SK-N-SH (cell line): ENCODE data around the gene C13orf46. TPM values are rescaled to one million over a fixed set of nuclear protein-coding genes. Genes with fewer than 3 reads are reported as not detected.

ENCODE experiments used
- CTCF ChIA-PET: fragments of 300-600, 350-600 bp; formaldehyde crosslinking; extraction: SDS; loops from one replicate; lab custom pipeline; 2021; lab: Yijun Ruan, JAX
- POLR2A ChIA-PET: fragments of 350-600 bp; sonication (Branson Sonifier 250); formaldehyde crosslinking; extraction: SDS; loops from one replicate; lab custom pipeline; 2020; ENCODE audit warnings: antibody characterized with exemption, inconsistent platforms; lab: Yijun Ruan, JAX
- DNase-seq: peaks from one replicate; pipeline ENCODE4 v3.0.0; 2012
- H2AFZ ChIP-seq: fragments of 200-600 bp; sonication (generic); 2 replicates; pipeline ENCODE4 v1.8.1; 2016; ENCODE audit warnings: antibody characterized with exemption, mild to moderate bottlenecking, low read depth
- H3F3A ChIP-seq: fragments of 200-600 bp; sonication (generic); replicated peaks from 2 replicates; pipeline ENCODE3; 2016; ENCODE audit warnings: antibody characterized with exemption, mild to moderate bottlenecking; ENCODE audit not compliant: insufficient read depth
- H3K27ac ChIP-seq, 2 experiments: fragments of 200-500 bp in 1 of 2; fragments of 200-600 bp in 1 of 2; sonication (Bioruptor generic) in 1 of 2; sonication (generic), shearing (Covaris generic) in 1 of 2; 2 replicates each; pipeline versions ENCODE4 v1.5.1 to v1.6.1; 2014 to 2016; ENCODE audit warnings: low read depth in 2 of 2, inconsistent platforms in 1 of 2, low read length in 1 of 2, mild to moderate bottlenecking in 1 of 2, mixed read lengths in 1 of 2
- H3K27me3 ChIP-seq: fragments of 200-600 bp; sonication (generic), shearing (Covaris generic); 2 replicates; pipeline ENCODE4 v1.6.1; 2016; ENCODE audit warnings: mixed run types; ENCODE audit not compliant: insufficient read depth
- H3K36me3 ChIP-seq, 2 experiments: fragments of 200-500 bp in 1 of 2; fragments of 200-600 bp in 1 of 2; sonication (Bioruptor generic) in 1 of 2; sonication (generic) in 1 of 2; replicated peaks in 1 of 2; 2 replicates each; pipeline versions ENCODE3 to v1.5.1; 2014 to 2016; ENCODE audit warnings: low read length in 1 of 2, mild to moderate bottlenecking in 1 of 2; ENCODE audit not compliant: insufficient read depth in 2 of 2, control insufficient read depth in 1 of 2
- H3K4me1 ChIP-seq, 2 experiments: fragments of 200-500 bp in 1 of 2; fragments of 200-600 bp in 1 of 2; sonication (Bioruptor generic) in 1 of 2; sonication (generic), shearing (Covaris generic) in 1 of 2; 2 replicates each; pipeline versions ENCODE4 v1.5.1 to v1.6.1; 2014 to 2016; ENCODE audit warnings: low read depth in 1 of 2, low read length in 1 of 2, mixed run types in 1 of 2; ENCODE audit not compliant: insufficient read depth in 2 of 2, control insufficient read depth in 1 of 2
- H3K4me2 ChIP-seq: fragments of 200-600 bp; sonication (generic), shearing (Covaris generic); 2 replicates; pipeline ENCODE4 v1.6.1; 2017; ENCODE audit warnings: mixed run types
- H3K4me3 ChIP-seq, 2 experiments: fragments of 200-500 bp in 1 of 2; fragments of 200-600 bp in 1 of 2; sonication (Bioruptor generic) in 1 of 2; sonication (generic), shearing (Covaris generic) in 1 of 2; 2 replicates each; pipeline versions ENCODE4 v1.5.1 to v1.8.1; 2014 to 2016; ENCODE audit warnings: low read depth in 2 of 2, inconsistent platforms in 1 of 2, low read length in 1 of 2, mild to moderate bottlenecking in 1 of 2, mixed read lengths in 1 of 2, moderate library complexity in 1 of 2
- H3K79me2 ChIP-seq: fragments of 200-600 bp; sonication (generic); 2 replicates; pipeline ENCODE4 v1.8.1; 2017; ENCODE audit warnings: mild to moderate bottlenecking; ENCODE audit not compliant: insufficient read depth
- H3K9ac ChIP-seq: fragments of 200-600 bp; sonication (generic); 2 replicates; pipeline ENCODE4 v1.6.1; 2017; ENCODE audit warnings: mixed run types
- H3K9me2 ChIP-seq: fragments of 200-600 bp; sonication (generic); 2 replicates; pipeline ENCODE4 v1.6.1; 2017; ENCODE audit warnings: mixed run types
- H3K9me3 ChIP-seq: fragments of 200-600 bp; sonication (generic); 2 replicates; pipeline ENCODE4 v1.6.1; 2017; ENCODE audit warnings: mixed run types, mild to moderate bottlenecking, moderate library complexity
- H4K20me1 ChIP-seq: fragments of 200-600 bp; sonication (generic); 2 replicates; pipeline ENCODE4 v1.6.1; 2017; ENCODE audit warnings: mild to moderate bottlenecking, mixed run types; ENCODE audit not compliant: insufficient read depth
- EP300 ChIP-seq, 2 experiments: IDR thresholded peaks; 2 replicates each; pipeline versions ENCODE4 v1.4.0 to v1.6.1; 2012; ENCODE audit warnings: borderline replicate concordance in 1 of 2, low read depth in 1 of 2, low read length in 1 of 2
- FOSL2 ChIP-seq: IDR thresholded peaks from 2 replicates; pipeline ENCODE4 v1.4.0; 2012; ENCODE audit warnings: low read depth, mild to moderate bottlenecking, moderate library complexity, borderline replicate concordance
- FOXJ3 ChIP-seq: sonication (generic); formaldehyde crosslinking; IDR thresholded peaks from 2 replicates; pipeline ENCODE4 v1.5.1; 2020; ENCODE audit warnings: mild to moderate bottlenecking, missing genetic modification reagents
- FOXM1 ChIP-seq: IDR thresholded peaks from 2 replicates; pipeline ENCODE4 v1.4.0; 2012; ENCODE audit warnings: low read depth, mild to moderate bottlenecking
- GABPA ChIP-seq: IDR thresholded peaks from 2 replicates; pipeline ENCODE4 v1.4.0; 2012; ENCODE audit warnings: low read depth, mild to moderate bottlenecking
- JUND ChIP-seq: IDR thresholded peaks from 2 replicates; pipeline ENCODE4 v1.4.0; 2012
- NFIC ChIP-seq: IDR thresholded peaks from 2 replicates; pipeline ENCODE4 v1.4.0; 2012; ENCODE audit warnings: borderline replicate concordance
- POLR2AphosphoS5 ChIP-seq: IDR thresholded peaks from 2 replicates; pipeline ENCODE4 v1.6.1; 2012; ENCODE audit warnings: low read depth, low read length
- RAD21 ChIP-seq: IDR thresholded peaks from 2 replicates; pipeline ENCODE4 v1.6.1; 2012; ENCODE audit warnings: mild to moderate bottlenecking, low read length
- RCOR1 ChIP-seq: fragments of 150-350 bp; IDR thresholded peaks from 2 replicates; pipeline ENCODE4 v1.6.1; 2017; ENCODE audit warnings: antibody characterized with exemption, low read length
- RXRA ChIP-seq: IDR thresholded peaks from 2 replicates; pipeline ENCODE4 v1.4.0; 2012; ENCODE audit warnings: low read depth, mild to moderate bottlenecking, borderline replicate concordance
- SMC3 ChIP-seq: IDR thresholded peaks from 2 replicates; pipeline ENCODE4 v1.6.1; 2012; ENCODE audit warnings: low read depth, low read length, improper control_type of control experiment
- TCF12 ChIP-seq: IDR thresholded peaks from 2 replicates; pipeline ENCODE4 v1.4.0; 2012
- TEAD4 ChIP-seq: IDR thresholded peaks from 2 replicates; pipeline ENCODE4 v1.4.0; 2012; ENCODE audit warnings: mild to moderate bottlenecking, borderline replicate concordance; ENCODE audit not compliant: insufficient read depth
- WGBS: methylation state at CpG from one replicate; pipeline ENCODE4 v1.1.6; 2017; ENCODE audit warnings: low lambda C conversion rate; 5-methylcytosine and 5-hydroxymethylcytosine counted together
- polyA plus RNA-seq, 3 experiments: library from polyadenylated mRNA; depleted of rRNA; stranded (reverse); fragments of >200 nt; gene quantifications; 2 replicates each; pipeline ENCODE4 v1.2.3, GENCODE V29; 2012
- TF ChIP-seq, protein P1 (sequence below): IDR thresholded peaks from 2 replicates; pipeline ENCODE4; 2012
- TF ChIP-seq, protein P2 (sequence below): IDR thresholded peaks from 2 replicates; pipeline ENCODE4 v1.6.1; 2012; ENCODE audit warnings: mild to moderate bottlenecking, low read depth, low read length, moderate library complexity
- TF ChIP-seq, protein P3 (sequence below): IDR thresholded peaks from 2 replicates; pipeline ENCODE4 v1.4.0; 2012; ENCODE audit warnings: low read depth, borderline replicate concordance
- TF ChIP-seq, protein P4 (sequence below): fragments of 150-350 bp; IDR thresholded peaks from 2 replicates; pipeline ENCODE4 v1.6.1; 2016; ENCODE audit warnings: mild to moderate bottlenecking, low read depth, low read length
- TF ChIP-seq, protein P5 (sequence below): IDR thresholded peaks from 2 replicates; pipeline ENCODE4 v1.4.0; 2012; ENCODE audit warnings: low read depth

Gene C13orf46
- polyA plus RNA-seq, 1 of the 3 experiments (the other 2 are of a cell fraction): 1.7 TPM

DNA sequence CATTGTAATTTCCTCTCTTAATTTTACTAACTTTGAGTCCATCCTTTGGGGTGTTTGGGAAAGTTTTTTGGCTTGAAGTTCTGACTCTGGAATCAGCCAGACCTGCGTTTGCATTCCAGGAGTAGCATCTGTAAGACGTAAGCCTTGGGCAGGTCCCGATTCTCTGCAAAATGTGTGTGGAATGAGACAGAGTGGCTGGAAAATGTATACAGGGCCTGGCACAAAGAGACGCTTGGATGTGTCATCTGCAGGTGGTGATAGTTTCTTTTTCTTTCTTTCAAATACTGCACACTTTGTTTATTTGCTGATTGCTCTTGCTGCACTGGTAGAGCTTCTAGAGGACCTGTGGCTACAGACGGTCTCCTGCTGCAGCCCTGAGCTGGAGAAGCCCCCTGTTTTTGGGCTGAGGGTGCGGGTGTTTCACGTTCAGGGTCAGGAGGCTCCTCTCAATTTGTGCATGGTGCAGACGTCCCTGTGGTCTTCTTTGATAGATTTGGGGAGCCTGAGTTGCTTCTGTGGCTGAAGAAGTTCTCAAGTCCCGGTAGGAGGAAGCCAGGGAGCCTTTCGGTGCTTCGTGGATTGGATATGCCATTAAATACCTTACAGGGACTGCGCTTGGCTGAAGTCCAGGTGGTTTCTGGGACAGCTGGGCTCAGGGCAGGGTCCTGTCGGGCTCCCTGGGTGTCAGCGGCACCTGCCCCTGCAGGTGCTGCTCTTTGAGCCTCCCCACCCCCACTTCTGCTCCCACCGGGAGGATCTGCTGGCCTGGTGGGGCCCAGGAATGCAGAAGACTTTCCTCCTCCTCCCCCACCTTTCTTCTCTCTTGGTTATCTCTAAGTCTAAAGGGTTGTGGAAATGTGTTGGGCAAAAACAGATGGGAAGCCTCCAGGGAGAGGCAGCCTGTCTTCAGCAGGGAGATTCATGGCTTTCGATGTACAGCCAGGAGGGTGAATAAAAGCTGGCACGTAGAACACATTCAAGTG is 66.0 kb downstream of the C13orf46 start:
- no peak for DNase-seq
- Histone ChIP-seq H3K36me3 (peaks cover 0 to 4% of the 10 kb centered on the region in 2 experiments), H3K27me3 (no peaks in the 10 kb centered on the region), H3K27ac (peak overlapping the region; percentile 57 to 72; a peak in 3 of 4 replicates), H3F3A (peaks cover 32% of the 10 kb centered on the region), H3K9me3 (peaks cover 12% of the 10 kb centered on the region), H3K4me1 (peaks cover 17 to 31% of the 10 kb centered on the region in 2 experiments), H2AFZ (peak overlapping the region; percentile 36; the same call in 1 of the 2 replicates), H4K20me1 (no peaks in the 10 kb centered on the region), H3K9ac (peak overlapping the region; percentile 32; the same call in 1 of the 2 replicates), H3K4me2 (peak overlapping the region; percentile 69), H3K79me2 (no peaks in the 10 kb centered on the region), H3K4me3 (peak overlapping the region; percentile 13 to 17; a peak in 3 of 4 replicates), H3K9me2 (no peaks in the 10 kb centered on the region)
- WGBS: 34% methylated on average over 11 of the region's 17 CpGs
- ChIA-PET POLR2A (no interaction called here), CTCF (no interaction called here)
- TF ChIP-seq, protein P1, sequence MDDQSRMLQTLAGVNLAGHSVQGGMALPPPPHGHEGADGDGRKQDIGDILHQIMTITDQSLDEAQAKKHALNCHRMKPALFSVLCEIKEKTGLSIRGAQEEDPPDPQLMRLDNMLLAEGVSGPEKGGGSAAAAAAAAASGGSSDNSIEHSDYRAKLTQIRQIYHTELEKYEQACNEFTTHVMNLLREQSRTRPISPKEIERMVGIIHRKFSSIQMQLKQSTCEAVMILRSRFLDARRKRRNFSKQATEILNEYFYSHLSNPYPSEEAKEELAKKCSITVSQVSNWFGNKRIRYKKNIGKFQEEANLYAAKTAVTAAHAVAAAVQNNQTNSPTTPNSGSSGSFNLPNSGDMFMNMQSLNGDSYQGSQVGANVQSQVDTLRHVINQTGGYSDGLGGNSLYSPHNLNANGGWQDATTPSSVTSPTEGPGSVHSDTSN: peak; percentile 96
- TF ChIP-seq FOSL2 (peak; percentile 76; the same call in 1 of the 2 replicates), SMC3 (0 out of 2 replicates have a peak, but pooled peaks have one; percentile 11), JUND (peak; percentile 90), FOXM1 (peak; percentile 80), RAD21 (no peak), EP300 (IDR thresholded peaks at IDR 0.05; ENCODE audit: borderline replicate concordance in 1 of 2, low read depth in 1 of 2, low read length in 1 of 2) (peak in 1 of 2 experiments; percentile 94; a peak in 2 of 4 replicates), POLR2AphosphoS5 (peak; percentile 61; the same call in 1 of the 2 replicates), GABPA (no peak), NFIC (peak; percentile 91), TEAD4 (peak; percentile 89), RCOR1 (no peak), TCF12 (peak; percentile 97), RXRA (peak; percentile 32; the same call in 1 of the 2 replicates), FOXJ3 (CRISPR knock-in tag) (no peak)
- TF ChIP-seq, protein P2, sequence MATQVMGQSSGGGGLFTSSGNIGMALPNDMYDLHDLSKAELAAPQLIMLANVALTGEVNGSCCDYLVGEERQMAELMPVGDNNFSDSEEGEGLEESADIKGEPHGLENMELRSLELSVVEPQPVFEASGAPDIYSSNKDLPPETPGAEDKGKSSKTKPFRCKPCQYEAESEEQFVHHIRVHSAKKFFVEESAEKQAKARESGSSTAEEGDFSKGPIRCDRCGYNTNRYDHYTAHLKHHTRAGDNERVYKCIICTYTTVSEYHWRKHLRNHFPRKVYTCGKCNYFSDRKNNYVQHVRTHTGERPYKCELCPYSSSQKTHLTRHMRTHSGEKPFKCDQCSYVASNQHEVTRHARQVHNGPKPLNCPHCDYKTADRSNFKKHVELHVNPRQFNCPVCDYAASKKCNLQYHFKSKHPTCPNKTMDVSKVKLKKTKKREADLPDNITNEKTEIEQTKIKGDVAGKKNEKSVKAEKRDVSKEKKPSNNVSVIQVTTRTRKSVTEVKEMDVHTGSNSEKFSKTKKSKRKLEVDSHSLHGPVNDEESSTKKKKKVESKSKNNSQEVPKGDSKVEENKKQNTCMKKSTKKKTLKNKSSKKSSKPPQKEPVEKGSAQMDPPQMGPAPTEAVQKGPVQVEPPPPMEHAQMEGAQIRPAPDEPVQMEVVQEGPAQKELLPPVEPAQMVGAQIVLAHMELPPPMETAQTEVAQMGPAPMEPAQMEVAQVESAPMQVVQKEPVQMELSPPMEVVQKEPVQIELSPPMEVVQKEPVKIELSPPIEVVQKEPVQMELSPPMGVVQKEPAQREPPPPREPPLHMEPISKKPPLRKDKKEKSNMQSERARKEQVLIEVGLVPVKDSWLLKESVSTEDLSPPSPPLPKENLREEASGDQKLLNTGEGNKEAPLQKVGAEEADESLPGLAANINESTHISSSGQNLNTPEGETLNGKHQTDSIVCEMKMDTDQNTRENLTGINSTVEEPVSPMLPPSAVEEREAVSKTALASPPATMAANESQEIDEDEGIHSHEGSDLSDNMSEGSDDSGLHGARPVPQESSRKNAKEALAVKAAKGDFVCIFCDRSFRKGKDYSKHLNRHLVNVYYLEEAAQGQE: 0 out of 2 replicates have a peak, but pooled peaks have one; percentile 21
- TF ChIP-seq, protein P3, sequence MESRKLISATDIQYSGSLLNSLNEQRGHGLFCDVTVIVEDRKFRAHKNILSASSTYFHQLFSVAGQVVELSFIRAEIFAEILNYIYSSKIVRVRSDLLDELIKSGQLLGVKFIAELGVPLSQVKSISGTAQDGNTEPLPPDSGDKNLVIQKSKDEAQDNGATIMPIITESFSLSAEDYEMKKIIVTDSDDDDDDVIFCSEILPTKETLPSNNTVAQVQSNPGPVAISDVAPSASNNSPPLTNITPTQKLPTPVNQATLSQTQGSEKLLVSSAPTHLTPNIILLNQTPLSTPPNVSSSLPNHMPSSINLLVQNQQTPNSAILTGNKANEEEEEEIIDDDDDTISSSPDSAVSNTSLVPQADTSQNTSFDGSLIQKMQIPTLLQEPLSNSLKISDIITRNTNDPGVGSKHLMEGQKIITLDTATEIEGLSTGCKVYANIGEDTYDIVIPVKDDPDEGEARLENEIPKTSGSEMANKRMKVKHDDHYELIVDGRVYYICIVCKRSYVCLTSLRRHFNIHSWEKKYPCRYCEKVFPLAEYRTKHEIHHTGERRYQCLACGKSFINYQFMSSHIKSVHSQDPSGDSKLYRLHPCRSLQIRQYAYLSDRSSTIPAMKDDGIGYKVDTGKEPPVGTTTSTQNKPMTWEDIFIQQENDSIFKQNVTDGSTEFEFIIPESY: 0 out of 2 replicates have a peak, but pooled peaks have one; percentile 34
- TF ChIP-seq, protein P4, sequence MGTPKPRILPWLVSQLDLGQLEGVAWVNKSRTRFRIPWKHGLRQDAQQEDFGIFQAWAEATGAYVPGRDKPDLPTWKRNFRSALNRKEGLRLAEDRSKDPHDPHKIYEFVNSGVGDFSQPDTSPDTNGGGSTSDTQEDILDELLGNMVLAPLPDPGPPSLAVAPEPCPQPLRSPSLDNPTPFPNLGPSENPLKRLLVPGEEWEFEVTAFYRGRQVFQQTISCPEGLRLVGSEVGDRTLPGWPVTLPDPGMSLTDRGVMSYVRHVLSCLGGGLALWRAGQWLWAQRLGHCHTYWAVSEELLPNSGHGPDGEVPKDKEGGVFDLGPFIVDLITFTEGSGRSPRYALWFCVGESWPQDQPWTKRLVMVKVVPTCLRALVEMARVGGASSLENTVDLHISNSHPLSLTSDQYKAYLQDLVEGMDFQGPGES: no peak
- TF ChIP-seq, protein P5, sequence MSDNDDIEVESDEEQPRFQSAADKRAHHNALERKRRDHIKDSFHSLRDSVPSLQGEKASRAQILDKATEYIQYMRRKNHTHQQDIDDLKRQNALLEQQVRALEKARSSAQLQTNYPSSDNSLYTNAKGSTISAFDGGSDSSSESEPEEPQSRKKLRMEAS: peak; percentile 41; the same call in 1 of the 2 replicates
